ENCODE results near the gene C2CD2. TPM values are rescaled to one million over a fixed set of nuclear protein-coding genes. Genes with fewer than 3 reads are reported as not detected.

Gene C2CD2
- total RNA-seq, 1 donor from 2014 or later, result 9.5 TPM

- intact Hi-C loops (cut with micrococcal nuclease), result no loop called here
- no peaks in the 10 kb centered on the region for H3K9me3 Mint-ChIP-seq
- no peaks in the 10 kb centered on the region for H3K36me3 Mint-ChIP-seq (ENCODE audit: low read depth)
- H3K27me3 Mint-ChIP-seq (ENCODE audit: insufficient read depth), result peaks cover 4% of the 10 kb centered on the region
- no peak for DNase-seq (ENCODE audit: low spot score)
- H3K27ac Mint-ChIP-seq, result no peak overlapping the region
- H3K4me1 Mint-ChIP-seq (ENCODE audit: low read depth), result no peaks in the 10 kb centered on the region
- H3K4me3 Mint-ChIP-seq, result no peak overlapping the region
These were observed 63.5 kb downstream of the C2CD2 start for GRCh38 chr21:41890355-41890754.

- no peak for DNase-seq (ENCODE audit: low spot score)
- intact Hi-C loops (cut with micrococcal nuclease), result no loop called here
- no peaks in the 10 kb centered on the region for H3K9me3 Mint-ChIP-seq
- H3K36me3 Mint-ChIP-seq (ENCODE audit: low read depth), result no peaks in the 10 kb centered on the region
- H3K4me1 Mint-ChIP-seq (ENCODE audit: low read depth), result no peaks in the 10 kb centered on the region
- no peak overlapping the region for H3K27ac Mint-ChIP-seq
- peaks cover 4% of the 10 kb centered on the region for H3K27me3 Mint-ChIP-seq (ENCODE audit: insufficient read depth)
- no peak overlapping the region for H3K4me3 Mint-ChIP-seq
These were observed 65.0 kb downstream of the C2CD2 start for GRCh38 chr21:41888749-41889376.

GRCh38 chr21:41887667-41888066 lies 66.2 kb downstream of the C2CD2 start:
- no peaks in the 10 kb centered on the region for H3K4me1 Mint-ChIP-seq (ENCODE audit: low read depth)
- no peaks in the 10 kb centered on the region for H3K36me3 Mint-ChIP-seq (ENCODE audit: low read depth)
- no peak overlapping the region for H3K27ac Mint-ChIP-seq
- H3K9me3 Mint-ChIP-seq, result no peaks in the 10 kb centered on the region
- peaks cover 4% of the 10 kb centered on the region for H3K27me3 Mint-ChIP-seq (ENCODE audit: insufficient read depth)
- intact Hi-C loops (cut with micrococcal nuclease), result no loop called here
- H3K4me3 Mint-ChIP-seq, result no peak overlapping the region
- no peak for DNase-seq (ENCODE audit: low spot score)

GRCh38 chr21:41886328-41886727 lies 67.5 kb downstream of the C2CD2 start:
- Mint-ChIP-seq H3K9me3 (no peaks in the 10 kb centered on the region), H3K27ac (no peak overlapping the region), H3K36me3 (ENCODE audit: low read depth) (no peaks in the 10 kb centered on the region), H3K27me3 (ENCODE audit: insufficient read depth) (peaks cover 4% of the 10 kb centered on the region), H3K4me3 (no peak overlapping the region), H3K4me1 (ENCODE audit: low read depth) (no peaks in the 10 kb centered on the region)
- DNase-seq (ENCODE audit: low spot score), result no peak
- intact Hi-C loops (cut with micrococcal nuclease), result no loop called here

GRCh38 chr21:41885341-41886024 lies 68.3 kb downstream of the C2CD2 start:
- no peak overlapping the region for H3K4me3 Mint-ChIP-seq
- no peaks in the 10 kb centered on the region for H3K4me1 Mint-ChIP-seq (ENCODE audit: low read depth)
- H3K27me3 Mint-ChIP-seq (ENCODE audit: insufficient read depth), result peaks cover 4% of the 10 kb centered on the region
- DNase-seq (ENCODE audit: low spot score), result no peak
- H3K9me3 Mint-ChIP-seq, result no peaks in the 10 kb centered on the region
- intact Hi-C loops (cut with micrococcal nuclease), result no loop called here
- H3K27ac Mint-ChIP-seq, result no peak overlapping the region
- no peaks in the 10 kb centered on the region for H3K36me3 Mint-ChIP-seq (ENCODE audit: low read depth)

GRCh38 chr21:41884501-41885030 lies 69.3 kb downstream of the C2CD2 start:
- Mint-ChIP-seq H3K36me3 (ENCODE audit: low read depth) (peaks cover 1% of the 10 kb centered on the region), H3K27me3 (ENCODE audit: insufficient read depth) (peaks cover 4% of the 10 kb centered on the region)
- intact Hi-C loops (cut with micrococcal nuclease), result no loop called here

GRCh38 chr21:41883582-41883981 lies 70.2 kb downstream of the C2CD2 start:
- Mint-ChIP-seq H3K27ac (no peak overlapping the region), H3K9me3 (no peaks in the 10 kb centered on the region), H3K4me1 (ENCODE audit: low read depth) (peaks cover 4% of the 10 kb centered on the region), H3K4me3 (no peak overlapping the region), H3K27me3 (ENCODE audit: insufficient read depth) (peaks cover 4% of the 10 kb centered on the region), H3K36me3 (ENCODE audit: low read depth) (peaks cover 1% of the 10 kb centered on the region)
- intact Hi-C loops (cut with micrococcal nuclease), result no loop called here
- no peak for DNase-seq (ENCODE audit: low spot score)

More at GRCh38 chr21:41884501-41885030, 69.3 kb downstream of the C2CD2 start:
- Mint-ChIP-seq H3K4me3 (no peak overlapping the region), H3K4me1 (ENCODE audit: low read depth) (peaks cover 4% of the 10 kb centered on the region), H3K9me3 (no peaks in the 10 kb centered on the region), H3K27ac (no peak overlapping the region)
- DNase-seq (ENCODE audit: low spot score), result no peak

GRCh38 chr21:41881051-41881450 lies 72.8 kb downstream of the C2CD2 start:
- peaks cover 1% of the 10 kb centered on the region for H3K27me3 Mint-ChIP-seq (ENCODE audit: insufficient read depth)
- H3K9me3 Mint-ChIP-seq, result no peaks in the 10 kb centered on the region
- H3K36me3 Mint-ChIP-seq (ENCODE audit: low read depth), result peaks cover 1% of the 10 kb centered on the region
- H3K27ac Mint-ChIP-seq, result peak overlapping the region; percentile 26
- H3K4me1 Mint-ChIP-seq (ENCODE audit: low read depth), result peaks cover 26% of the 10 kb centered on the region
- no peak for DNase-seq (ENCODE audit: low spot score)
- intact Hi-C loops (cut with micrococcal nuclease), result no loop called here
- H3K4me3 Mint-ChIP-seq, result peak overlapping the region; percentile 89

- intact Hi-C loops (cut with micrococcal nuclease), result no loop called here
- peak overlapping the region; percentile 99 for H3K27ac Mint-ChIP-seq
- no peak for DNase-seq (ENCODE audit: low spot score)
These were observed 73.7 kb downstream of the C2CD2 start for GRCh38 chr21:41880153-41880552.

GRCh38 chr21:41879190-41879998 lies 74.4 kb downstream of the C2CD2 start, which contains the start of gene PRDM15:
Gene PRDM15, minus strand, starts transcription at chr21:41879344. Its CDS starts 18,981 bp downstream, at chr21:41860363.
- H3K4me1 Mint-ChIP-seq (ENCODE audit: low read depth), result peaks cover 26% of the 10 kb centered on the region
- intact Hi-C loops (cut with micrococcal nuclease), result loop anchor here (1.0 to 5.0 kb wide), 5 partner anchors 22 to 238 kb away; partner anchors contain the start of gene ZBTB21

More at GRCh38 chr21:41880153-41880552, 73.7 kb downstream of the C2CD2 start:
- peak overlapping the region; percentile 89 for H3K4me3 Mint-ChIP-seq
- H3K36me3 Mint-ChIP-seq (ENCODE audit: low read depth), result peaks cover 1% of the 10 kb centered on the region
- peaks cover 26% of the 10 kb centered on the region for H3K4me1 Mint-ChIP-seq (ENCODE audit: low read depth)
- no peaks in the 10 kb centered on the region for H3K9me3 Mint-ChIP-seq
- H3K27me3 Mint-ChIP-seq (ENCODE audit: insufficient read depth), result no peaks in the 10 kb centered on the region

GRCh38 chr21:41878831-41879189 lies 75.0 kb downstream of the C2CD2 start:
- H3K4me1 Mint-ChIP-seq (ENCODE audit: low read depth), result peaks cover 26% of the 10 kb centered on the region
- DNase-seq (ENCODE audit: low spot score), result peak; percentile 76
- H3K27ac Mint-ChIP-seq, result no peak overlapping the region
- no peak overlapping the region for H3K4me3 Mint-ChIP-seq
- H3K27me3 Mint-ChIP-seq (ENCODE audit: insufficient read depth), result no peaks in the 10 kb centered on the region
- intact Hi-C loops (cut with micrococcal nuclease), result loop anchor here (1.0 to 5.0 kb wide), 6 partner anchors 22 to 238 kb away; partner anchors contain the start of gene ZBTB21
- H3K36me3 Mint-ChIP-seq (ENCODE audit: low read depth), result peaks cover 3% of the 10 kb centered on the region
- no peaks in the 10 kb centered on the region for H3K9me3 Mint-ChIP-seq

More at GRCh38 chr21:41879190-41879998, 74.4 kb downstream of the C2CD2 start, which contains the start of gene PRDM15:
- no peaks in the 10 kb centered on the region for H3K27me3 Mint-ChIP-seq (ENCODE audit: insufficient read depth)
- peaks cover 3% of the 10 kb centered on the region for H3K36me3 Mint-ChIP-seq (ENCODE audit: low read depth)
- no peaks in the 10 kb centered on the region for H3K9me3 Mint-ChIP-seq
- peak; percentile 79 for DNase-seq (ENCODE audit: low spot score)
- peak within 1 kb of the TSS; percentile 91 for H3K4me3 Mint-ChIP-seq
- peak within 1 kb of the TSS; percentile 99 for H3K27ac Mint-ChIP-seq

GRCh38 chr21:41877901-41878830 lies 75.7 kb downstream of the C2CD2 start:
- H3K27me3 Mint-ChIP-seq (ENCODE audit: insufficient read depth), result no peaks in the 10 kb centered on the region
- no peak for DNase-seq (ENCODE audit: low spot score)
- H3K4me3 Mint-ChIP-seq, result peak overlapping the region; percentile 91
- peak overlapping the region; percentile 91 for H3K27ac Mint-ChIP-seq
- H3K36me3 Mint-ChIP-seq (ENCODE audit: low read depth), result peaks cover 5% of the 10 kb centered on the region
- no peaks in the 10 kb centered on the region for H3K9me3 Mint-ChIP-seq
- H3K4me1 Mint-ChIP-seq (ENCODE audit: low read depth), result peaks cover 26% of the 10 kb centered on the region
- intact Hi-C loops (cut with micrococcal nuclease), result loop anchor here (1.0 to 5.0 kb wide), 3 partner anchors 48 to 184 kb away; no protein-coding TSS in a partner anchor

Data from activated T-helper 1 cell treated with anti-CD3 and anti-CD28 coated beads, Interleukin-12 subunit alpha, Interleukin-12 subunit beta, Interleukin-2, Interleukin-4 antibody, amounts not matched to agents 30 ng/mL and 10 ng/mL and 1 ng/mL, durations not matched to agents 14 hours and 24 hours and 36 hours (primary cell).